HTR-8/SVneo (cell line): ENCODE results near the gene BAHCC1.

Experiments used
- DNase-seq: peaks from one replicate; pipeline ENCODE4 v3.0.0; 2011; ENCODE audit warnings: low spot score, mixed read lengths; ENCODE audit not compliant: insufficient read length
- FAIRE-seq: peaks from 2 replicates; lab custom pipeline; 2011; peaks lifted over from hg19 to GRCh38; lab: Jason Lieb, UNC

The BAHCC1 gene

GRCh38 chr17:81406117-81406953 lies 11.1 kb downstream of the BAHCC1 start:
- DNase-seq (no peak), FAIRE-seq (no peak)

- no peak for DNase-seq
- FAIRE-seq = no peak
Measured at GRCh38 chr17:81408049-81408448, 12.8 kb downstream of the BAHCC1 start.

- no peak for DNase-seq
- FAIRE-seq = no peak
Measured at GRCh38 chr17:81409190-81409935, 14.1 kb downstream of the BAHCC1 start.

GRCh38 chr17:81410852-81411251 lies 15.6 kb downstream of the BAHCC1 start:
- DNase-seq (no peak), FAIRE-seq (no peak)

GRCh38 chr17:81411305-81411704 lies 16.0 kb downstream of the BAHCC1 start:
- no peak for DNase-seq
- no peak for FAIRE-seq

- DNase-seq = no peak
- FAIRE-seq = peak; percentile 9
Measured at GRCh38 chr17:81412490-81413093, 17.3 kb downstream of the BAHCC1 start.

- DNase-seq = no peak
- no peak for FAIRE-seq
Measured at GRCh38 chr17:81413497-81414135, 18.4 kb downstream of the BAHCC1 start.

- FAIRE-seq = no peak
- no peak for DNase-seq
Measured at GRCh38 chr17:81414756-81415516, 19.7 kb downstream of the BAHCC1 start.

GRCh38 chr17:81415681-81416080 lies 20.4 kb downstream of the BAHCC1 start:
- DNase-seq (no peak), FAIRE-seq (no peak)

GRCh38 chr17:81416612-81417011 lies 21.4 kb downstream of the BAHCC1 start:
- FAIRE-seq (no peak), DNase-seq (no peak)

GRCh38 chr17:81417049-81417878 lies 22.0 kb downstream of the BAHCC1 start:
- no peak for DNase-seq
- FAIRE-seq = no peak

GRCh38 chr17:81417879-81418709 lies 22.8 kb downstream of the BAHCC1 start:
- DNase-seq (no peak), FAIRE-seq (no peak)

- no peak for FAIRE-seq
- DNase-seq = no peak
Measured at GRCh38 chr17:81418710-81419318, 23.6 kb downstream of the BAHCC1 start.

GRCh38 chr17:81419319-81419885 lies 24.1 kb downstream of the BAHCC1 start:
- peak; percentile 91 for DNase-seq
- peak; percentile 97 for FAIRE-seq

GRCh38 chr17:81419886-81420768 lies 24.9 kb downstream of the BAHCC1 start:
- no peak for FAIRE-seq

GRCh38 chr17:81420769-81421462 lies 25.7 kb downstream of the BAHCC1 start:
- FAIRE-seq = no peak
- no peak for DNase-seq

More at GRCh38 chr17:81419886-81420768, 24.9 kb downstream of the BAHCC1 start:
- no peak for DNase-seq
